DND-41 (cell line): ENCODE measurements around the gene SBF1.
"Not testable (repeated sequence)": the region's sequence is repeated elsewhere in the genome, so short reads cannot be mapped to it uniquely, and the experiment has no call there.

ENCODE experiments used
- ATAC-seq: fragments of 200-7000 bp; cut with Tn5 transposase; 3 replicates; pipeline ENCODE4 v1.9.1; 2021; ENCODE audit warnings: low read depth; ENCODE audit not compliant: insufficient read depth
- DNase-seq: peaks from one replicate; pipeline ENCODE4 v3.0.0-alpha.2; 2020
- H2AFZ ChIP-seq: 2 replicates; pipeline ENCODE4 v1.6.0; 2012; ENCODE audit warnings: low read depth, low read length
- H3K27ac ChIP-seq: 2 replicates; pipeline ENCODE4 v1.5.1; 2012; ENCODE audit warnings: low read length, inconsistent platforms
- H3K27me3 ChIP-seq: fragments of 200-600 bp; sonication (generic); 2 replicates; pipeline ENCODE4 v1.6.0; 2012; ENCODE audit warnings: low read length, mild to moderate bottlenecking, inconsistent platforms; ENCODE audit not compliant: insufficient read depth, poor library complexity
- H3K36me3 ChIP-seq: 2 replicates; pipeline ENCODE4 v1.5.1; 2012; ENCODE audit warnings: low read length, inconsistent platforms; ENCODE audit not compliant: insufficient read depth
- H3K4me1 ChIP-seq: 2 replicates; pipeline ENCODE4 v1.5.1; 2012; ENCODE audit warnings: mild to moderate bottlenecking, low read length; ENCODE audit not compliant: insufficient read depth
- H3K4me2 ChIP-seq: 2 replicates; pipeline ENCODE4 v1.6.0; 2012; ENCODE audit warnings: mild to moderate bottlenecking, moderate library complexity, low read length, inconsistent platforms; ENCODE audit not compliant: insufficient read depth
- H3K4me3 ChIP-seq, 2 experiments: fragments of 200-600 bp in 1 of 2; shearing (Covaris generic) in 1 of 2; 2 replicates each; pipeline ENCODE4 v1.5.1; 2012 to 2016; ENCODE audit warnings: inconsistent platforms in 2 of 2, low read length in 2 of 2, mild to moderate bottlenecking in 2 of 2, low read depth in 1 of 2, moderate library complexity in 1 of 2
- H3K79me2 ChIP-seq: 2 replicates; pipeline ENCODE4 v1.6.0; 2012; ENCODE audit warnings: low read length, inconsistent platforms; ENCODE audit not compliant: insufficient read depth
- H3K9ac ChIP-seq: 2 replicates; pipeline ENCODE4 v1.6.0; 2012; ENCODE audit warnings: low read depth, mild to moderate bottlenecking, inconsistent platforms, low read length, moderate library complexity
- H3K9me3 ChIP-seq: 2 replicates; pipeline ENCODE4 v1.5.1; 2012; ENCODE audit warnings: low read length, moderate library complexity, mild to moderate bottlenecking, inconsistent platforms; ENCODE audit not compliant: insufficient read depth, severe bottlenecking
- H4K20me1 ChIP-seq: 2 replicates; pipeline ENCODE4 v1.6.0; 2012; ENCODE audit warnings: low read length; ENCODE audit not compliant: insufficient read depth
- CTCF ChIP-seq: IDR thresholded peaks from 2 replicates; pipeline ENCODE4 v1.5.1; 2012; ENCODE audit warnings: borderline replicate concordance, low read length, moderate library complexity, mild to moderate bottlenecking; ENCODE audit not compliant: poor library complexity, severe bottlenecking; ENCODE audit errors: extremely low read depth
- EZH2 ChIP-seq: IDR thresholded peaks from 3 replicates; pipeline ENCODE4 v1.6.1; 2012; ENCODE audit warnings: borderline replicate concordance, low read depth, mild to moderate bottlenecking, moderate library complexity, low read length, inconsistent platforms; ENCODE audit not compliant: severe bottlenecking

SBF1 gene

DNA sequence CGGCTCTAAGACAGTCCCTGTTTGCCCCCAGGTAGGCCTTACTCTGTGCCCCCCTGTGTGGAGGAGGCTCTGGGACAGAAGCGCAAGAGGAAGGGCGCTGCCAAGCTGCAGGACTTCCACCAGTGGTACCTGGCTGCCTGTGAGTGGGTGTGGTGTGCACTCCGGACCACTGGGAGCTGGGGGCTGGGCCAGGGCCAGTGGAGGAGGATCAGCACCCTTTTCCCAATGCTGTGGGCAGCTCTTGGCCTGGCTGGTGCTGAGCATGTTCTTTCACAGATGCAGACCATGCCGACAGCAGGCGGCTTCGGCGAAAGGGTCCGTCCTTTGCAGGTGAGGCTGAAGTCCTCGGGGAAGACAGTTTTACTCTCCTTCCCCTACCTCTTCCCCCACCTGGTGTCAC lies 46.9 kb upstream of the SBF1 start:
- Histone ChIP-seq H3K79me2 (peaks cover 59% of the 10 kb centered on the region), H3K4me2 (no peak overlapping the region), H4K20me1 (peaks cover 58% of the 10 kb centered on the region), H3K4me1 (peaks cover 31% of the 10 kb centered on the region), H3K4me3 (no peak overlapping the region), H3K9me3 (no peaks in the 10 kb centered on the region), H3K27me3 (no peaks in the 10 kb centered on the region), H3K36me3 (peaks cover 70% of the 10 kb centered on the region), H3K27ac (no peak overlapping the region), H3K9ac (no peak overlapping the region), H2AFZ (no peak overlapping the region)
- no peak for TF ChIP-seq CTCF
- TF ChIP-seq EZH2 = no peak
- no peak for DNase-seq
- ATAC-seq = no peak

- Histone ChIP-seq H3K4me1 (peaks cover 25% of the 10 kb centered on the region), H3K27ac (no peak overlapping the region), H3K9me3 (no peaks in the 10 kb centered on the region), H3K27me3 (no peaks in the 10 kb centered on the region), H3K79me2 (peaks cover 60% of the 10 kb centered on the region), H3K4me3 (no peak overlapping the region), H2AFZ (no peak overlapping the region), H4K20me1 (peaks cover 66% of the 10 kb centered on the region), H3K4me2 (no peak overlapping the region), H3K9ac (no peak overlapping the region), H3K36me3 (peaks cover 78% of the 10 kb centered on the region)
- ATAC-seq (no peak), DNase-seq (no peak)
- no peak for TF ChIP-seq CTCF
- TF ChIP-seq EZH2 = no peak
These were observed 46.1 kb upstream of the SBF1 start for GRCh38 chr22:50520826-50521453.

DNA sequence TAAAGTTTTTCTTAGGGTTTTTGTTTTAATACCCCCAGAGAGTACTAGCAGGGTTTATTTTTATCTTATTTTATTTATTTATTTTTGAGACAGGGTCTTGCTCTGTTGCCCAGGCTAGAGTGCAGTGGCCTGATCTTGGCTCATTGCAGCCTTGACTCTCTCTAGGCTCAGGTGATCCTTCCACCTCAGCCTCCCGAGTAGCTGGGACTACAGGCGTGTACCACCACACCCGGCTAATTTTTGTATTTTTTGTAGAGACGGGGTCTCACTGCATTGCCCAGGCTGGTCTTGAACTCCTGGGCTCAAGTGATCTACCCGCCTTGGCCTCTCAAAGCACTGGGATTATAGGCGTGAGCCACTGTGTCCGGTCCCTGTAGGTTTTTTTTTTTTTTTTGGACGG lies 45.3 kb upstream of the SBF1 start:
- Histone ChIP-seq H3K36me3 (peaks cover 82% of the 10 kb centered on the region), H3K4me1 (peaks cover 25% of the 10 kb centered on the region), H4K20me1 (peaks cover 70% of the 10 kb centered on the region), H3K79me2 (peaks cover 63% of the 10 kb centered on the region)
- not testable (repeated sequence) for H2AFZ ChIP-seq, H3K4me2 ChIP-seq, H3K27me3 ChIP-seq, ATAC-seq, H3K27ac ChIP-seq, H3K4me3 ChIP-seq, DNase-seq, H3K9ac ChIP-seq, H3K9me3 ChIP-seq

GRCh38 chr22:50519151-50519550 lies 44.3 kb upstream of the SBF1 start:
- H3K27ac ChIP-seq = no peak overlapping the region

More at GRCh38 chr22:50519151-50519550, 44.3 kb upstream of the SBF1 start:
- peaks cover 88% of the 10 kb centered on the region for H3K36me3 ChIP-seq
- H3K4me2 ChIP-seq = no peak overlapping the region
- H3K4me3 ChIP-seq = no peak overlapping the region
- H3K9me3 ChIP-seq = no peaks in the 10 kb centered on the region
- no peak for ATAC-seq
- peaks cover 18% of the 10 kb centered on the region for H3K4me1 ChIP-seq
- H3K27me3 ChIP-seq = no peaks in the 10 kb centered on the region
- no peak overlapping the region for H3K9ac ChIP-seq
- DNase-seq = no peak
- H3K79me2 ChIP-seq = peaks cover 63% of the 10 kb centered on the region
- H2AFZ ChIP-seq = no peak overlapping the region
- no peak for TF ChIP-seq CTCF
- no peak for TF ChIP-seq EZH2
- H4K20me1 ChIP-seq = peaks cover 72% of the 10 kb centered on the region
